WTC11 (cell line): ENCODE data around the gene CCDC30. TPM values are rescaled to one million over a fixed set of nuclear protein-coding genes. Genes with fewer than 3 reads are reported as not detected.
A peak's percentile ranks its signal among the peaks of the same experiment; 100 is the strongest.

Experiments used
- ATAC-seq: fragments of 200-7000 bp; cut with Tn5 transposase; 2 replicates; pipeline ENCODE4 v1.10.0; 2021; ENCODE audit warnings: mild to moderate bottlenecking, moderate library complexity
- CTCF ChIA-PET: fragments of 300-600 bp; sonication (Branson Sonifier 250); formaldehyde crosslinking; loops from one replicate; lab custom pipeline; 2021; ENCODE audit warnings: antibody characterized with exemption; lab: Charles Lee
- POLR2A ChIA-PET: fragments of 350-600 bp; sonication (Branson Sonifier 250); formaldehyde crosslinking; loops from one replicate; lab custom pipeline; 2021; ENCODE audit warnings: antibody characterized with exemption; lab: Charles Lee
- DNase-seq: peaks from one replicate; pipeline ENCODE4 v3.0.0; 2021; ENCODE audit warnings: low spot score
- H3K27ac Mint-ChIP-seq: 2 replicates; pipeline ENCODE4 v1.8.0; 2021; ENCODE audit warnings: mixed read lengths
- H3K27me3 Mint-ChIP-seq: 2 replicates; pipeline ENCODE4 v1.8.0; 2021; ENCODE audit warnings: low read depth, mild to moderate bottlenecking, moderate library complexity, mixed read lengths
- H3K36me3 Mint-ChIP-seq: 2 replicates; pipeline ENCODE4 v1.8.0; 2021; ENCODE audit warnings: mixed read lengths
- H3K4me1 Mint-ChIP-seq: 2 replicates; pipeline ENCODE4 v1.8.0; 2022; ENCODE audit warnings: mixed read lengths
- H3K4me3 Mint-ChIP-seq: 2 replicates; pipeline ENCODE4 v1.8.0; 2021; ENCODE audit warnings: mild to moderate bottlenecking, moderate library complexity, mixed read lengths
- H3K9me3 Mint-ChIP-seq: 2 replicates; pipeline ENCODE4 v1.8.0; 2021; ENCODE audit warnings: mixed read lengths
- ATF2 ChIP-seq: sonication (generic); formaldehyde crosslinking; IDR thresholded peaks from 2 replicates; pipeline ENCODE4 v1.8.1; 2022; ENCODE audit warnings: low read depth, missing genetic modification reagents, borderline replicate concordance
- E2F1 ChIP-seq: sonication (generic); formaldehyde crosslinking; IDR thresholded peaks from 2 replicates; pipeline ENCODE4 v1.8.0; 2022; ENCODE audit warnings: mild to moderate bottlenecking, missing genetic modification reagents
- ESRRA ChIP-seq: sonication (generic); formaldehyde crosslinking; IDR thresholded peaks from 2 replicates; pipeline ENCODE4 v1.8.1; 2022; ENCODE audit warnings: mild to moderate bottlenecking, missing genetic modification reagents, borderline replicate concordance
- FOXP1 ChIP-seq: sonication (generic); formaldehyde crosslinking; IDR thresholded peaks from 2 replicates; pipeline ENCODE4 v1.8.0; 2022; ENCODE audit warnings: missing genetic modification reagents, mild to moderate bottlenecking, moderate library complexity, borderline replicate concordance
- GABPB1 ChIP-seq: sonication (generic); formaldehyde crosslinking; IDR thresholded peaks from 2 replicates; pipeline ENCODE4 v1.8.1; 2023; ENCODE audit warnings: mild to moderate bottlenecking, missing genetic modification reagents
- MXD4 ChIP-seq: fragments of 250-450 bp; sonication (Bioruptor Pico); IDR thresholded peaks from 2 replicates; pipeline ENCODE4 v1.8.0; 2021; ENCODE audit warnings: mild to moderate bottlenecking, moderate library complexity, borderline replicate concordance
- NR1H2 ChIP-seq: sonication (generic); formaldehyde crosslinking; IDR thresholded peaks from 2 replicates; pipeline ENCODE4 v1.9.0; 2021; ENCODE audit warnings: mild to moderate bottlenecking, moderate library complexity, missing genetic modification reagents
- NR2C2 ChIP-seq: sonication (generic); formaldehyde crosslinking; IDR thresholded peaks from 2 replicates; pipeline ENCODE4 v1.8.0; 2022; ENCODE audit warnings: mild to moderate bottlenecking, missing genetic modification reagents
- OVOL2 ChIP-seq: fragments of 250-450 bp; sonication (Bioruptor Pico); IDR thresholded peaks from 2 replicates; pipeline ENCODE4 v1.9.0; 2021; ENCODE audit warnings: mild to moderate bottlenecking, borderline replicate concordance
- RELA ChIP-seq: sonication (generic); formaldehyde crosslinking; IDR thresholded peaks from 2 replicates; pipeline ENCODE4 v1.8.1; 2022; ENCODE audit warnings: missing genetic modification reagents, mild to moderate bottlenecking, borderline replicate concordance
- SMAD3 ChIP-seq: sonication (generic); formaldehyde crosslinking; IDR thresholded peaks from 2 replicates; pipeline ENCODE4 v1.8.0; 2022; ENCODE audit warnings: missing genetic modification reagents, mild to moderate bottlenecking, borderline replicate concordance
- TCF7 ChIP-seq: sonication (generic); formaldehyde crosslinking; IDR thresholded peaks from 2 replicates; pipeline ENCODE4 v1.8.0; 2022; ENCODE audit warnings: mild to moderate bottlenecking, low read depth, missing genetic modification reagents, moderate library complexity
- ZNF138 ChIP-seq: sonication (generic); formaldehyde crosslinking; conservative IDR thresholded peaks from 2 replicates; pipeline ENCODE4 v1.8.1; 2022; ENCODE audit warnings: mild to moderate bottlenecking, moderate library complexity, missing genetic modification reagents
- total RNA-seq: library from RNA; stranded (reverse); gene quantifications from 3 replicates; pipeline ENCODE4 v1.2.3, GENCODE V29; 2021
- TF ChIP-seq, protein P1 (sequence below): fragments of 250-450 bp; sonication (Bioruptor Pico); IDR thresholded peaks from 2 replicates; pipeline ENCODE4 v1.9.0; 2021; ENCODE audit warnings: mild to moderate bottlenecking
- TF ChIP-seq, protein P2 (sequence below): fragments of 250-450 bp; sonication (Bioruptor Pico); IDR thresholded peaks from 2 replicates; pipeline ENCODE4 v1.9.0; 2021; ENCODE audit warnings: mild to moderate bottlenecking, borderline replicate concordance
- TF ChIP-seq, protein P3 (sequence below): sonication (generic); formaldehyde crosslinking; IDR thresholded peaks from 2 replicates; pipeline ENCODE4 v1.8.1; 2023; ENCODE audit warnings: mild to moderate bottlenecking, missing genetic modification reagents
- TF ChIP-seq, protein P4 (sequence below): sonication (generic); formaldehyde crosslinking; IDR thresholded peaks from 2 replicates; pipeline ENCODE4 v1.8.0; 2022; ENCODE audit warnings: mild to moderate bottlenecking, missing genetic modification reagents

CCDC30 gene
- total RNA-seq, 1 experiment from 2014 or later, result 0.92 TPM

DNA sequence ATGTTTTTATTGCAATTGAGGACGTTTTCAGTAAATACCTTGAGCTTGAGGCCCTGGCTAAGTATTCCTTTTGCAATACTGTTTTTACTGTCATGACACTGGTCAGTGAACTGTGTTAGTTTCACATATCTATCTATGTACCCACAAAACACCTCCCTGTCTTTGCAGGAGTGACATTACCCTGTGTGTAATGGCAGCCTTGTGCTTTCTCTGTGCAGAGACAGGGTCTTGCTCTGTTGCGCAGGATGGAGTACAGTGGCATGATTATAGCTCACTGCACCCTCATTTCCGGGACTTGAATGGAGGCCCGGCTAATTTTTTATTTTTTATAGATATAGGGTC lies 228.0 kb downstream of the CCDC30 start (continued):
- TF ChIP-seq, protein P1, sequence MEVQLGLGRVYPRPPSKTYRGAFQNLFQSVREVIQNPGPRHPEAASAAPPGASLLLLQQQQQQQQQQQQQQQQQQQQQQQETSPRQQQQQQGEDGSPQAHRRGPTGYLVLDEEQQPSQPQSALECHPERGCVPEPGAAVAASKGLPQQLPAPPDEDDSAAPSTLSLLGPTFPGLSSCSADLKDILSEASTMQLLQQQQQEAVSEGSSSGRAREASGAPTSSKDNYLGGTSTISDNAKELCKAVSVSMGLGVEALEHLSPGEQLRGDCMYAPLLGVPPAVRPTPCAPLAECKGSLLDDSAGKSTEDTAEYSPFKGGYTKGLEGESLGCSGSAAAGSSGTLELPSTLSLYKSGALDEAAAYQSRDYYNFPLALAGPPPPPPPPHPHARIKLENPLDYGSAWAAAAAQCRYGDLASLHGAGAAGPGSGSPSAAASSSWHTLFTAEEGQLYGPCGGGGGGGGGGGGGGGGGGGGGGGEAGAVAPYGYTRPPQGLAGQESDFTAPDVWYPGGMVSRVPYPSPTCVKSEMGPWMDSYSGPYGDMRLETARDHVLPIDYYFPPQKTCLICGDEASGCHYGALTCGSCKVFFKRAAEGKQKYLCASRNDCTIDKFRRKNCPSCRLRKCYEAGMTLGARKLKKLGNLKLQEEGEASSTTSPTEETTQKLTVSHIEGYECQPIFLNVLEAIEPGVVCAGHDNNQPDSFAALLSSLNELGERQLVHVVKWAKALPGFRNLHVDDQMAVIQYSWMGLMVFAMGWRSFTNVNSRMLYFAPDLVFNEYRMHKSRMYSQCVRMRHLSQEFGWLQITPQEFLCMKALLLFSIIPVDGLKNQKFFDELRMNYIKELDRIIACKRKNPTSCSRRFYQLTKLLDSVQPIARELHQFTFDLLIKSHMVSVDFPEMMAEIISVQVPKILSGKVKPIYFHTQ (CRISPR knock-in tag), result no peak

DNA sequence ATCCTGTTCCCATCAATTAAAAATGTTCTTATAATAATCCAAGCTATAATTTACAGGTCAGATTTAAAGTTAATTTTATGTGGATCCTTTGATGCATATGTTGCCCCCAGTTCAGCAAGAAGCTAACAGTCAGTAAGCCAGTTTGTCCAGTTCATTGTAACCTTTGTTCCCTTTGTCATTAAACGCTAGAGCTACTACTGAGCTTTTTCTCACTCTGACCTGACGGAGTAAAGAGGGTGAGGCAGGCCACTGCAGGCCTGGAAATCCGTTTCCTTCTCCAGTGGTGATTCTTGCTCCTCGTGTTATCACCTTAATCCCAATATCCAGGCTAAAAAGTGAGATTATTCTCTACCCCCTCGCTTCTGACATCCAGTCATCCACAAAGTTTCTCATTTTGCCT lies 229.4 kb downstream of the CCDC30 start:
- Mint-ChIP-seq H3K27ac (peak overlapping the region; percentile 47), H3K4me1 (peaks cover 52% of the 10 kb centered on the region), H3K9me3 (no peaks in the 10 kb centered on the region), H3K27me3 (no peaks in the 10 kb centered on the region), H3K4me3 (peak overlapping the region; percentile 31), H3K36me3 (peaks cover 45% of the 10 kb centered on the region)
- TF ChIP-seq MXD4 (no peak), RELA (CRISPR knock-in tag) (no peak), NR2C2 (no peak), FOXP1 (CRISPR knock-in tag) (no peak), ATF2 (CRISPR knock-in tag) (no peak), OVOL2 (CRISPR knock-in tag) (no peak), SMAD3 (CRISPR knock-in tag) (no peak), NR1H2 (CRISPR knock-in tag) (no peak), ESRRA (no peak), E2F1 (CRISPR knock-in tag) (no peak), TCF7 (CRISPR knock-in tag) (no peak), GABPB1 (no peak), ZNF138 (no peak)
- TF ChIP-seq, protein P2, sequence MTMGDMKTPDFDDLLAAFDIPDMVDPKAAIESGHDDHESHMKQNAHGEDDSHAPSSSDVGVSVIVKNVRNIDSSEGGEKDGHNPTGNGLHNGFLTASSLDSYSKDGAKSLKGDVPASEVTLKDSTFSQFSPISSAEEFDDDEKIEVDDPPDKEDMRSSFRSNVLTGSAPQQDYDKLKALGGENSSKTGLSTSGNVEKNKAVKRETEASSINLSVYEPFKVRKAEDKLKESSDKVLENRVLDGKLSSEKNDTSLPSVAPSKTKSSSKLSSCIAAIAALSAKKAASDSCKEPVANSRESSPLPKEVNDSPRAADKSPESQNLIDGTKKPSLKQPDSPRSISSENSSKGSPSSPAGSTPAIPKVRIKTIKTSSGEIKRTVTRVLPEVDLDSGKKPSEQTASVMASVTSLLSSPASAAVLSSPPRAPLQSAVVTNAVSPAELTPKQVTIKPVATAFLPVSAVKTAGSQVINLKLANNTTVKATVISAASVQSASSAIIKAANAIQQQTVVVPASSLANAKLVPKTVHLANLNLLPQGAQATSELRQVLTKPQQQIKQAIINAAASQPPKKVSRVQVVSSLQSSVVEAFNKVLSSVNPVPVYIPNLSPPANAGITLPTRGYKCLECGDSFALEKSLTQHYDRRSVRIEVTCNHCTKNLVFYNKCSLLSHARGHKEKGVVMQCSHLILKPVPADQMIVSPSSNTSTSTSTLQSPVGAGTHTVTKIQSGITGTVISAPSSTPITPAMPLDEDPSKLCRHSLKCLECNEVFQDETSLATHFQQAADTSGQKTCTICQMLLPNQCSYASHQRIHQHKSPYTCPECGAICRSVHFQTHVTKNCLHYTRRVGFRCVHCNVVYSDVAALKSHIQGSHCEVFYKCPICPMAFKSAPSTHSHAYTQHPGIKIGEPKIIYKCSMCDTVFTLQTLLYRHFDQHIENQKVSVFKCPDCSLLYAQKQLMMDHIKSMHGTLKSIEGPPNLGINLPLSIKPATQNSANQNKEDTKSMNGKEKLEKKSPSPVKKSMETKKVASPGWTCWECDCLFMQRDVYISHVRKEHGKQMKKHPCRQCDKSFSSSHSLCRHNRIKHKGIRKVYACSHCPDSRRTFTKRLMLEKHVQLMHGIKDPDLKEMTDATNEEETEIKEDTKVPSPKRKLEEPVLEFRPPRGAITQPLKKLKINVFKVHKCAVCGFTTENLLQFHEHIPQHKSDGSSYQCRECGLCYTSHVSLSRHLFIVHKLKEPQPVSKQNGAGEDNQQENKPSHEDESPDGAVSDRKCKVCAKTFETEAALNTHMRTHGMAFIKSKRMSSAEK, result no peak
- TF ChIP-seq, protein P1 (CRISPR knock-in tag), result no peak
- TF ChIP-seq, protein P3, sequence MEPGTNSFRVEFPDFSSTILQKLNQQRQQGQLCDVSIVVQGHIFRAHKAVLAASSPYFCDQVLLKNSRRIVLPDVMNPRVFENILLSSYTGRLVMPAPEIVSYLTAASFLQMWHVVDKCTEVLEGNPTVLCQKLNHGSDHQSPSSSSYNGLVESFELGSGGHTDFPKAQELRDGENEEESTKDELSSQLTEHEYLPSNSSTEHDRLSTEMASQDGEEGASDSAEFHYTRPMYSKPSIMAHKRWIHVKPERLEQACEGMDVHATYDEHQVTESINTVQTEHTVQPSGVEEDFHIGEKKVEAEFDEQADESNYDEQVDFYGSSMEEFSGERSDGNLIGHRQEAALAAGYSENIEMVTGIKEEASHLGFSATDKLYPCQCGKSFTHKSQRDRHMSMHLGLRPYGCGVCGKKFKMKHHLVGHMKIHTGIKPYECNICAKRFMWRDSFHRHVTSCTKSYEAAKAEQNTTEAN (CRISPR knock-in tag), result no peak
- TF ChIP-seq, protein P4, sequence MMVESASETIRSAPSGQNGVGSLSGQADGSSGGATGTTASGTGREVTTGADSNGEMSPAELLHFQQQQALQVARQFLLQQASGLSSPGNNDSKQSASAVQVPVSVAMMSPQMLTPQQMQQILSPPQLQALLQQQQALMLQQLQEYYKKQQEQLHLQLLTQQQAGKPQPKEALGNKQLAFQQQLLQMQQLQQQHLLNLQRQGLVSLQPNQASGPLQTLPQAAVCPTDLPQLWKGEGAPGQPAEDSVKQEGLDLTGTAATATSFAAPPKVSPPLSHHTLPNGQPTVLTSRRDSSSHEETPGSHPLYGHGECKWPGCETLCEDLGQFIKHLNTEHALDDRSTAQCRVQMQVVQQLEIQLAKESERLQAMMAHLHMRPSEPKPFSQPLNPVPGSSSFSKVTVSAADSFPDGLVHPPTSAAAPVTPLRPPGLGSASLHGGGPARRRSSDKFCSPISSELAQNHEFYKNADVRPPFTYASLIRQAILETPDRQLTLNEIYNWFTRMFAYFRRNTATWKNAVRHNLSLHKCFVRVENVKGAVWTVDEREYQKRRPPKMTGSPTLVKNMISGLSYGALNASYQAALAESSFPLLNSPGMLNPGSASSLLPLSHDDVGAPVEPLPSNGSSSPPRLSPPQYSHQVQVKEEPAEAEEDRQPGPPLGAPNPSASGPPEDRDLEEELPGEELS (CRISPR knock-in tag), result no peak
- ChIA-PET POLR2A (interaction anchor here (0.6 to 2.9 kb wide), 2 partner anchors 10 to 393 kb away, joined by 4 to 20 read pairs; partner anchors contain the start of gene YBX1), CTCF (interaction anchor here (0.7 to 2.5 kb wide), 6 partner anchors 38 to 519 kb away, joined by 3 to 15 read pairs (median 4); partner anchors contain the start of genes C1orf50 and P3H1)
- DNase-seq, result no peak
- ATAC-seq, result peak; percentile 33; the same call in 1 of the 2 replicates
